K562 (cell line): ENCODE results near the gene FKBP2. TPM values are rescaled to one million over a fixed set of nuclear protein-coding genes. Genes with fewer than 3 reads are reported as not detected.
A peak's percentile ranks its signal among the peaks of the same experiment; 100 is the strongest.

ENCODE experiments used
- ATF3 ChIP-seq, 2 experiments: fragments of 450-650 bp in 1 of 2; sonication (generic) in 1 of 2; formaldehyde crosslinking in 1 of 2; IDR thresholded peaks in 1 of 2; conservative IDR thresholded peaks in 1 of 2; 2 replicates each; pipeline versions ENCODE4 v1.6.1 to v1.8.1; 2016 to 2023; ENCODE audit warnings: mild to moderate bottlenecking in 2 of 2, moderate library complexity in 2 of 2, inconsistent platforms in 1 of 2, missing genetic modification reagents in 1 of 2
- BRD9 ChIP-seq: fragments of 450-650 bp; IDR thresholded peaks from 2 replicates; pipeline ENCODE4 v1.6.1; 2018; ENCODE audit warnings: low read depth; ENCODE audit not compliant: partially characterized antibody
- C11orf30 ChIP-seq: fragments of 450-650 bp; IDR thresholded peaks from 2 replicates; pipeline ENCODE4 v1.6.1; 2016; ENCODE audit warnings: low read depth, mild to moderate bottlenecking
- CBX2 ChIP-seq: fragments of 200-600 bp; sonication (generic); IDR thresholded peaks from one replicate; pipeline ENCODE4 v1.6.1; 2012; ENCODE audit warnings: mild to moderate bottlenecking, low read length, inconsistent platforms; ENCODE audit not compliant: insufficient read depth, poor library complexity, severe bottlenecking
- CTCF ChIP-seq, 3 experiments: IDR thresholded peaks in 2 of 3; conservative IDR thresholded peaks in 1 of 3; 2 replicates each; pipeline ENCODE4 v1.5.1; 2011 to 2012; ENCODE audit warnings: low read length in 3 of 3, mild to moderate bottlenecking in 3 of 3, control low read depth in 2 of 3, improper control_type of control experiment in 1 of 3, inconsistent platforms in 1 of 3, low read depth in 1 of 3, mixed read lengths in 1 of 3, moderate library complexity in 1 of 3; ENCODE audit not compliant: insufficient read depth in 2 of 3
- HINFP ChIP-seq: fragments of 450-650 bp; conservative IDR thresholded peaks from 2 replicates; pipeline ENCODE4 v1.6.1; 2016; ENCODE audit warnings: missing genetic modification characterization, low read depth, mild to moderate bottlenecking, control low read depth, missing compliant biosample characterization
- KAT7 ChIP-seq: sonication (generic); formaldehyde crosslinking; IDR thresholded peaks from 2 replicates; pipeline ENCODE4 v1.8.0; 2022; ENCODE audit warnings: missing genetic modification reagents, mild to moderate bottlenecking, borderline replicate concordance
- KLF6 ChIP-seq: fragments of 250-450 bp; sonication (Bioruptor Pico); IDR thresholded peaks from 2 replicates; pipeline ENCODE4 v1.4.0; 2020; ENCODE audit warnings: mild to moderate bottlenecking, moderate library complexity, borderline replicate concordance
- MAX ChIP-seq: sonication (generic); formaldehyde crosslinking; IDR thresholded peaks from 2 replicates; pipeline ENCODE4 v1.9.0; 2022; ENCODE audit warnings: mild to moderate bottlenecking, missing genetic modification reagents
- MBD2 ChIP-seq: sonication (generic); IDR thresholded peaks from 2 replicates; pipeline ENCODE4 v1.6.1; 2016; ENCODE audit warnings: low read depth, borderline replicate concordance
- MIER1 ChIP-seq: fragments of 450-650 bp; IDR thresholded peaks from 2 replicates; pipeline ENCODE4 v1.6.1; 2016; ENCODE audit warnings: antibody characterized with exemption, mild to moderate bottlenecking, low read depth
- NBN ChIP-seq: fragments of 450-650 bp; IDR thresholded peaks from 2 replicates; pipeline ENCODE4 v1.6.1; 2016; ENCODE audit warnings: low read depth, mild to moderate bottlenecking
- RBM39 ChIP-seq: fragments of 200-400 bp; formaldehyde crosslinking; optimal IDR thresholded peaks from 2 replicates; pipeline ENCODE3; 2018; ENCODE audit warnings: low read depth, low read length
- ZFP1 ChIP-seq: fragments of 450-650 bp; formaldehyde crosslinking; IDR thresholded peaks from 2 replicates; pipeline ENCODE4 v1.4.0; 2020; ENCODE audit warnings: mild to moderate bottlenecking, mixed read lengths
- ZNF282 ChIP-seq: sonication (generic); formaldehyde crosslinking; IDR thresholded peaks from 2 replicates; pipeline ENCODE4 v1.8.1; 2023; ENCODE audit warnings: missing genetic modification reagents
- ZNF324 ChIP-seq: fragments of 250-450 bp; sonication (Bioruptor Pico); IDR thresholded peaks from 2 replicates; pipeline ENCODE4 v1.4.0; 2020; ENCODE audit warnings: mild to moderate bottlenecking
- ZNF592 ChIP-seq: fragments of 450-650 bp; IDR thresholded peaks from 2 replicates; pipeline ENCODE4 v1.6.1; 2017; ENCODE audit warnings: antibody characterized with exemption, mild to moderate bottlenecking
- ZZZ3 ChIP-seq: fragments of 450-650 bp; IDR thresholded peaks from 2 replicates; pipeline ENCODE4 v1.6.1; 2016; ENCODE audit warnings: antibody characterized with exemption, mild to moderate bottlenecking, moderate library complexity
- polyA plus RNA-seq, 8 experiments: library from polyadenylated mRNA; depleted of rRNA in 4 of 8; stranded (reverse) in 5 of 8; unstranded in 3 of 8; fragments of >200 nt; fragmentation: Nextera tagmentation in 2 of 8; fragmentation: Illumina TruSeq in 1 of 8; extraction: Ambion mirVana in 2 of 8; extraction: Trizol in 1 of 8; gene quantifications; 2 replicates each; pipeline versions ENCODE4 v1.2.1 to v1.2.3, GENCODE V29; 2011 to 2014; ENCODE audit warnings: inconsistent platforms in 1 of 8, missing spikeins in 1 of 8
- total RNA-seq, 7 experiments: library from RNA; depleted of rRNA in 6 of 7; stranded (reverse); fragments of >200 nt in 6 of 7; fragmentation: Illumina TruSeq in 2 of 7; extraction: Trizol in 2 of 7; gene quantifications; 2 replicates each; pipeline versions ENCODE4 v1.2.1 to v1.2.3, GENCODE V29; 2011 to 2021; ENCODE audit warnings: low replicate concordance in 1 of 7

Gene FKBP2
- total and polyA plus RNA-seq, 9 of the 15 experiments (the other 6 are each of a cell fraction or from before 2014, with no cell fraction given): 3.5 to 151 (median 58.1) TPM

GRCh38 chr11:64251016-64251752 is 10.3 kb downstream of the FKBP2 start, which contains the start of gene PLCB3 (continued):
- no peak; the same call in 1 of the 2 replicates for TF ChIP-seq ZNF592
- TF ChIP-seq ATF3 (IDR thresholded peaks at IDR 0.05): no peak
- no peak for TF ChIP-seq ATF3 (CRISPR knock-in tag; conservative IDR thresholded peaks at IDR 0.05)
- TF ChIP-seq ZFP1 (CRISPR knock-in tag): no peak
- TF ChIP-seq NBN: no peak
- TF ChIP-seq C11orf30: no peak
- TF ChIP-seq MBD2: no peak
- no peak for TF ChIP-seq ZNF324 (CRISPR knock-in tag)
- no peak for TF ChIP-seq KLF6 (CRISPR knock-in tag)
- TF ChIP-seq CTCF (IDR thresholded peaks at IDR 0.05 in 2 of 3, conservative IDR thresholded peaks at IDR 0.05 in 1 of 3; ENCODE audit: insufficient read depth in 2 of 3, low read depth in 1 of 3, low read length in 3 of 3): peak; percentile 60 to 78 (median 63)
- no peak for TF ChIP-seq ZZZ3
- TF ChIP-seq ZNF282 (CRISPR knock-in tag): no peak
- TF ChIP-seq BRD9: no peak
- no peak for TF ChIP-seq MIER1
- TF ChIP-seq HINFP (tag): no peak
- no peak for TF ChIP-seq MAX (CRISPR knock-in tag)
- TF ChIP-seq KAT7: 0 out of 2 replicates have a peak, but pooled peaks have one; percentile 72
- TF ChIP-seq CBX2: no peak
- no peak for TF ChIP-seq RBM39
